ENCODE measurements around the gene MLLT10. TPM values are rescaled to one million over a fixed set of nuclear protein-coding genes. Genes with fewer than 3 reads are reported as not detected.

The MLLT10 gene
- total and polyA plus RNA-seq, 2 of the 8 experiments (the other 6 are each of a cell fraction or from before 2014, with no cell fraction given) = 53.1 to 62.1 TPM

- TF ChIP-seq RBBP5 (IDR thresholded peaks at IDR 0.05; ENCODE audit: borderline replicate concordance, low read depth, low read length) = no peak
- no peak for TF ChIP-seq PHF8 (conservative IDR thresholded peaks at IDR 0.05; ENCODE audit: low read depth, low read length)
- TF ChIP-seq CHD1 (IDR thresholded peaks at IDR 0.05; ENCODE audit: low read depth, low read length) = no peak
- TF ChIP-seq POU5F1 (IDR thresholded peaks at IDR 0.05; ENCODE audit: low read depth, low read length) = no peak
- no peak for TF ChIP-seq CTBP2 (IDR thresholded peaks at IDR 0.05; ENCODE audit: borderline replicate concordance, insufficient read depth, insufficient read length, low read length)
- TF ChIP-seq SAP30 (IDR thresholded peaks at IDR 0.05; ENCODE audit: insufficient read depth, insufficient replicate concordance, low read length) = no peak
- no peak for TF ChIP-seq GTF2F1 (IDR thresholded peaks at IDR 0.05; ENCODE audit: borderline replicate concordance, low read depth, low read length)
- TF ChIP-seq EGR1 (IDR thresholded peaks at IDR 0.05; ENCODE audit: borderline replicate concordance, low read depth, low read length) = no peak
- no peak for TF ChIP-seq BCL11A (IDR thresholded peaks at IDR 0.05; ENCODE audit: low read depth in 2 of 2, low read length in 2 of 2)
- TF ChIP-seq SP4 (IDR thresholded peaks at IDR 0.05; ENCODE audit: low read length) = no peak
These were observed 215.8 kb downstream of the MLLT10 start (continued) for GRCh38 chr10:21749788-21750187.
